HT-29 (cell line): ENCODE results near the gene PGAP6. TPM values are rescaled to one million over a fixed set of nuclear protein-coding genes. Genes with fewer than 3 reads are reported as not detected.
A peak's percentile ranks its signal among the peaks of the same experiment; 100 is the strongest.
"Not testable (repeated sequence)": the region's sequence is repeated elsewhere in the genome, so short reads cannot be mapped to it uniquely, and the experiment has no call there.

Experiments
- DNase-seq: peaks from one replicate; pipeline ENCODE4 v3.0.0-alpha.2; 2015; ENCODE audit warnings: low spot score
- total RNA-seq: library from RNA; depleted of rRNA; stranded (reverse); fragments of >200 nt; shearing (Covaris generic); gene quantifications from 2 replicates; pipeline ENCODE4 v1.2.3, GENCODE V29; 2014

PGAP6 gene
- total RNA-seq, 1 experiment from 2014 or later, result 161 TPM

GRCh38 chr16:351804-352520 is 29.8 kb downstream of the PGAP6 start:
- no peak for DNase-seq

DNA sequence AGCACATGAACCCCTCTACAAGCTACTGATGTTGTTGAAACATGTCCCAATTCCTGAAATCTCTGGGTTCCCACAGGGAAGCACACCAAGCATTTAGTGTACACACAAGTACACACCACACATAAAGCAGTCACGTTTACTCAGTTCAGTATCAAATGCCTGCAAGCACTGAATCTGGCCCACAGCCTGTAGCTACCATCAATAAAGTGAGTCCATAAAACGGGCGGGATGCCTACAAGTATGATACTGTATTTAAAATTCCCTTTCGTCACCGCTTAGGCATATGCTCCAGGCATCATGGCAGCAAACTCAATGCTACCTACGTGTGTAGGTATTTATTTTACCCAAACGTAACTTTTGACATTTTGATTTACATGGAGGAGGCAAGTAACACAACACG is 31.6 kb downstream of the PGAP6 start:
- DNase-seq, result no peak

DNA sequence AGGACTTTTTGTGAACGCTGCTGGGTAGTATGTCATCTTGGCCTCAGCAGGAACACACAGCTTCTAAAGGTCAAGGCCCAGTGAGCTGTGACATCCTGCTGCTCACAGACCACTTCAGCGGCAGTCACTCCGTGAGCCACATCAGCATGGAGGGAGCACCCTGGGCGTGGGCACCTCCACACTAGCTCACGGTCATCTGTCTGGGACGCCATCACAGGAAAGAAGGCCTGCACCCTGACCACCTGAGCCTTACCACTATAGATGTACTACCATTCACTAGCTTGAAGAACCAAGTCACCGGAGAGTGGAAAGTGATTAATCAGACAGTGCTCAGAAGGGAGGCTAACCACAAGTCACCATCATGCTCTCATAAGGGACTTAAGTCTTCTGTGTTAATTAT is 32.6 kb downstream of the PGAP6 start:
- DNase-seq, result no peak

DNA sequence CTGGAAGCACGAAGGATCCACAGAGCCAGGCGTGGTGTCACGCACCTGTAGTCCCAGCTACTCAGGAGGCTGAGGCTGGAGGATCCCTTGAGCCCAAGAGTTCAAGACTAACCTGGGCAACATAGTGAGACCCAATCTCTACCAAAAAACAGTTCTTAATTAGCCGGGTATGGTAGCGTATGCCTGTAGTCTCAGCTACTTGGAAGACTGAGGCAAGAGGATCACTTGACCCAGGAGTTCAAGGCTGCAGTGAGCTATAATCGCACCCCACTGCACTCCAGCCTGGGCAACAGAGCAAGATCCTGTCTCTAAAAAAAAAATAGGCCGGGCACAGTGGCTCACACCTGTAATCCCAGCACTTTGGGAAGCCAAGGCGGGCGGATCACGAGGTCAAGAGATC is 33.3 kb downstream of the PGAP6 start:
- not testable (repeated sequence) for DNase-seq

DNA sequence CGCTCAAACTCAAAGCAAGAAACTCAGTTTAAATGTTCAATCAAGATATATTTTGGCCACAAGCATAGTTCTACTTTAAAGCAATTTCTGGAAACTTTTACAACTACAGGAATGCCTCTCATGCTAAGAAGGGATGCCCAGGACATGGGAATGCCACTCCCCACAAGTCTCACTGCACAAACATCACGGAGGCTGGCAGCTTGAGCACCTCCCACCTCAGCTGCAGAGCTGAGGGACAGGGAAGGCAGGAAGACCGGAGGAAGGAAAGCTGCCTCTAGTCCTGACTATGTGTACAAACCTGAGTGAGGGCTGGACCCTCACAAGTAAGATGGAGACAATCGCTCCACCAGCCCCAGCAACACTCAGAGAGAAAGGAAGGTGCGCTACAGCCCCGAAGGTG is 34.6 kb downstream of the PGAP6 start:
- DNase-seq, result no peak

DNA sequence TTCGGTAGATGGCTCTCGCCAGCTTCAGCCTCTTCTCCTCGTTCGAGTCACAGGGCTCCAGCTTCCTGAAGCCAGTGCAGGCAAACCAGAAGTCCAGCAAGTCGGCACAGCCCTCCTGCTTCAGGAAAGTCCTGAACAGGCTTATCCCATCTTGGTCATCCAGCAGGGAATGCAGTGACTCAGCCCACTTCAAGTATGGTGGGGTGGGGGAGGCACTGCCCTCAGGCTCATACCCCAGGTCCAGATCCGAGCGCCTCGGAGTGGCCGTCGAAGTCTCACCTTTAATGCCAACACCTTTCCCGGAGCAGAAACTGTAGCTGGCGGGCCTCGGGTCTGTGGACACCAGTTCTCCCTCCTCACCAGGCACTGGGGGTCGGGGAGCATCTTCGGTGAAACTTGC is 35.2 kb downstream of the PGAP6 start:
- no peak for DNase-seq

- no peak for DNase-seq
Measured at GRCh38 chr16:345772-346171, 36.0 kb downstream of the PGAP6 start.

GRCh38 chr16:342455-343213 is 39.1 kb downstream of the PGAP6 start:
- no peak for DNase-seq

DNA sequence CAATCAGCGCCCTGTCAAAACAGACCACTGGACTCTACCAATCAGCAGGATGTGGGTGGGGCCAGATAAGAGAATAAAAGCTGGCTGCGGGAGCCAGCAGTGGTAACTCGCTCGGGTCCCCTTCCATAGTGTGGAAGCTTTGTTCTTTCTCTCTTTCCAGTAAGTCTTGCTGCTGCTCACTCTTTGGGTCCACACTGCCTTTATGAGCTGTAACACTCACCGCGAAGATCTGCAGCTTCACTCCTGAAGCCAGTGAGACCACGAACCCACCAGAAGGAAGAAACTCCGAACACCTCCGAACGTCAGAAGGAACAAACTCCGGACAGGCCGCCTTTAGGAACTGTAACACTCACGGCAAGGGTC is 39.8 kb downstream of the PGAP6 start:
- not testable (repeated sequence) for DNase-seq

- DNase-seq, result not testable (repeated sequence)
Measured at GRCh38 chr16:341095-341973, 40.4 kb downstream of the PGAP6 start.

- DNase-seq, result no peak
Measured at GRCh38 chr16:340370-341091, 41.2 kb downstream of the PGAP6 start.

GRCh38 chr16:339680-340079 is 42.1 kb downstream of the PGAP6 start:
- no peak for DNase-seq

DNA sequence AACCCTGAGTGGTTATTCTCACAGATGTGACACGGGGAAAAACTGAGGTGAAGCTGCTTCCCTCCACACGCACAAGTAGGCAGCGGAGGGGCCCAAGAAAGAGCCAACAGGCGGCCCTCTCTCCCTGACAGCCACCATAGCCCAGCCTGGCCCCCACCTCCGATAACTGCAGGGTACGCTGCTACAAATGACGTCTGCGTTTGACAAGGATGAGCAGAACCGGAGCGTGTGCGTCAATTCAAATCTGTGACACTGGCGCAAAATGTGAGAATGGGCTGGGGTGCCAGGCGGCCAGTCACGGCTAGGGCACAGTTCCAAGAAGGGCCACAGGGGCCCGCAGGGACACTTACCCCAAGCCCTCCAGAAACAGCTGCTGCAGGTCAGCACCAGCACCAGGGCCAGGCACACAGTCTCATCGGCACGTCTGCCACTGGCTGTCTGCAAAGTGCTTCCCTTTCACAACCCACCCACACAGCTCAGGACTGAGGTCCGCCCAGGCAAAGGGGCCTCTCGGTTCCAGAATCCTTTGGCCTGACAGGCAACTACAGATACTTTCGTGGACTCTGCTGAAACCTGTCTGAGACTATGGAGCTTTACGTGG is 43.7 kb downstream of the PGAP6 start:
- no peak for DNase-seq

GRCh38 chr16:337437-337836 is 44.3 kb downstream of the PGAP6 start:
- DNase-seq, result no peak

DNA sequence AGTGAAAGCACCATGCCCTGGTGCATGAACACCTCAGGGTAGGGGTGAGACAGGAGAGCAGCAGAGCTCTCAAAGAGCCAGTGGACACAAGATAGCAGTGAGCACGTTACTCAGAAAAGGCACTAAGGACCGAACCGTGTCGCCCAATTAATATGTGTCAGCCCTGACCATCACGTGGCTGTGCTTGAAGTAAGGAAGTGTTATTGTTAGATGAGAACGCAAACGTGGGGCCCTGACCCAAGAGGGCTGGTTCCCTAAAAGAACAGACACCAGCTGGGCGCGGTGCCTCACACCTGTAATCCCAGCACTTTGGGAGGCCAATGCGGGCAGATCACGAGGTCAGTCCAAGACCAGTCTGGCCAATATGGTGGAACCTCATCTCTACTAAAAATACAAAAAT is 45.5 kb downstream of the PGAP6 start:
- DNase-seq, result no peak

DNA sequence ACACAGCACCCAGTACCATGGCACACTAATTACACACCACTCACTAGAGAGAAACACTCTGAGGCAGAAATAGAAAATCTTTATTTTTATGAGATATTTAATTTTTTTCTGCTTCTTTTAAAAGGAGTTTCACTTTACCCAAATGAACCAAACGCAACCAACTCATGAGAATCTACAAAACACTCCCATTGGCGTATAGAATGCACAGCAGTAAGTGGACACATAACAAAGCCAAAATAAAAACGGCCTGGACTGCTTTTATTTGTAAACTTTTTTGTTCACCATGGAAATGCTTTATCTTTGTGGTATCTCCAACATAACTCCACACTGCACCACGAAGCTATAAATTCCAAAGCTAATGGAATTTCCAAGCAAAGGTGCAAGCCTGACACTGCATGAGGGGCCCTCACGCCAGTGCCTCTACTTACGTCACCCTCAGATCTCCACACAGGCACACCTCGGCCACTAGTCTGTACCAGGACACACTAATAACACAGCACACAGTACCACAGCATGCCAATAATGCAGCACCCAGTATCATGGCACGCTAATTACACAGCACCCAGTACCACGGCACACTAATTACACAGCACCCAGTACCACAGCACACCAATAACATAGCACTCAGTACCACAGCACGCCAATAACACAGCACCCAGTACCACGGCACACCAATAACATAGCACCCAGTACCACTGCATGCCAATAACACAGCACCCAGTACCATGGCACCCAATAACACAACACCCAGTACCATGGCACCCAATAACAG is 46.7 kb downstream of the PGAP6 start:
- DNase-seq, result not testable (repeated sequence)

DNA sequence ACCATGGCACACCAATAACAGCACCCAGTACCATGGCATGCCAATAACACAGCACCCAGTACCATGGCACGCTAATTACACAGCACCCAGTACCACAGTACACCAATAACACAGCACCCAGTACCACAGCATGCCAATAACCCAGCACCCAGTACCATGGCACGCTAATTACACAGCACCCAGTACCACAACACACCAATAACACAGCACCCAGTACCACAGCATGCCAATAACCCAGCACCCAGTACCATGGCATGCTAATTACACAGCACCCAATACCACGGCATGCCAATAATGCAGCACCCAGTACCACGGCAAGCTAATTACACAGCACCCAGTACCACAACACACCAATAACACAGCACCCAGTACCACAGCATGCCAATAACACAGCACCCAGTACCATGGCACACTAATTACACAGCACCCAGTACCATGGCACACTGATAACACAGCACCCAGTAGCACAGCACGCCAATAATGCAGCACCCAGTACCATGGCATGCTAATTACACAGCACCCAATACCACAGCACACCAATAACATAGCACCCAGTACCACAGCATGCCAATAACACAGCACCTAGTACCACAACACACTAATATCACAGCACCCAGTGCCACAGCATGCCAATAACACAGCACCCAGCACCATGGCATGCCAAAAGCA is 47.5 kb downstream of the PGAP6 start:
- not testable (repeated sequence) for DNase-seq

DNA sequence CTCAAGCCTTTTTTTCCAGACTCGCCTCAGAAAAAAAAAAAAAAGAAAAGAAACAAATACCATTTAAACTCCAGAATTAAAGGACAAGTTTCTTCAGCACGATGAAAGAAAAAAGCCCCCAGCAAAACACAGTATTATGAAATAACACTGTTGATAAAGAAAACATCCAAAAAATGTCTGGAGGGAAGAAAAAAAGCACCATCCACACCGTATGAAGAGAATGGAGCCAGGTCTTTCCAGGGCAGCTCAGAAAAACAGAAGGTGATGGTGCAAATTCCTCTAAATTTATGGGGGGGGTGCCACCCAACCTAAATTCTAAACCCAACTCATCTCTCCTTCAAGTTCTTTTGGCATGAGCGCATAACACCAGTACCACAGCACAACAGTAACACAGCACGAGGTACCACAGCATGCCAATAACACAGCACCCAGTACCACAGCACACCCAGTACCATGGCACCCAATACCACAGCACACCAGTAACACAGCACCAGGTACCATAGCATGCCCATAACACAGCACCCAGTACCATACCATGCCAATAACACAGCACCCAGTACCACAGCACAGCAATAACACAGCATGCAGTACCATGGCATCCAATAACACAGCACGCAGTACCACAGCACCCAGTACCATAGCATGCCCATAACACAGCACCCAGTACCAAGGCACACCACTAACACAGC is 48.2 kb downstream of the PGAP6 start:
- no peak for DNase-seq

GRCh38 chr16:331181-331814 is 50.5 kb downstream of the PGAP6 start:
- DNase-seq, result peak; percentile 73
